HG02840 (cell line): ENCODE results near the gene APBB2.
"Not testable (repeated sequence)": the region's sequence is repeated elsewhere in the genome, so short reads cannot be mapped to it uniquely, and the experiment has no call there.

Experiments used
- ATAC-seq: cut with Tn5 transposase; IDR thresholded peaks from one replicate; pipeline ENCODE4 v1.9.1; 2021; ENCODE audit warnings: mild to moderate bottlenecking, moderate library complexity, moderate number of reproducible peaks; ENCODE audit not compliant: unreplicated experiment, low FRiP score

The APBB2 gene

DNA sequence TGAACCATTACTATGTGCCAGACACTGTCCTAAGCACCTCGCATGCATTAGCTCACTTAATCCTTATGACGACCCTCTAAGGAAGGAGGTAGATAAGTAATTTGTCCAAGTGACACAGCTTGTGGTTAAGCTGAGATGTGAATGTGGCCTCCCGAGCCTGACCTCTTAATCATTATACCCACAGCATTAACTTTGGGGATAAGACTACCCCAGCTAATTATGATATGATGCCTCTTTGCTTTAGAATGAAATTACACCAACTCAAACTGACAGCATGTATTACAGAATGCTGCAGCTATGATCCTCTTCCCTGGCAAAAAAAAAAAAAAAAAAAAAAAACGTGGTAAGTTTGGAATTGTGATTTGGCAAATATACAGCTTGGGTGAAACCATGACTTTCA is 53.5 kb downstream of the APBB2 start:
- ATAC-seq, result no peak

DNA sequence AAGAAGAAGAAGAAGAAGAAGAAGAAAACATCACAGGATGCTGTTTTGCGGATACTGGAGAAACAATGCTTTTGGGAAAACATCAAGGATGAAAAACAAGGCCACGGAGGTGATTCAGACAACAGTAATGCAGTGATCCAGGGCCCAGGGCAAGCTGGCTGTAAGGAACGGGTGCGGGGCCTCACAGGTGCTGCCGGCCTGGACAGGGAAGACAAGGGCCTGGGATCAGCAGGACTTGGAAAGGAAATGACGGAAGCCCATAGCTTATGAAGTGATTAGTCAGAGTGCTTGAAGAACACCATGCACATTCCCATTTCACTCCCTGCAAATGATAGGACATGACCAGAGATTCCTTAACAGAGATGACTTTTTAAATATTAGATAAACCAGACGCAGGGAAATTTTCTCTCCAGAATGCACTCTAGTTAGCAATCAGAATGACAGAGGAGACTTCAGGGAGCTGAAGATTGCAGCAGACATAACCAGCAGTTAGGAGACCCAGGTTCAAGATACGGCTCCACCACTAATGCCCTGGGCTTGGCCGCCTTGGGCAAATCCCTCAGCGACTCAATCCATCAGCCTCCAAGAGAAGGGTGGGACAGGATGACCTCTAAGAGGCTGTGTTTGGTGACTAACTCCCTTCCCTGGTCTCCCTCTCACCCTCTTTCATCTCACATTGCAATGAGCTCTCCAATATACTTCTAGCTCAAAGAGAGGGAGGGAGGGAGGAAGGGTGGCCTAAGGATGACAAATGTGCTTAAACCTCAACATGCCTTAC is 54.1 kb downstream of the APBB2 start:
- ATAC-seq, result no peak

GRCh38 chr4:41158756-41159155 is 55.6 kb downstream of the APBB2 start:
- no peak for ATAC-seq

GRCh38 chr4:41158274-41158673 is 56.1 kb downstream of the APBB2 start:
- ATAC-seq, result no peak

- no peak for ATAC-seq
These were observed 57.3 kb downstream of the APBB2 start for GRCh38 chr4:41157009-41157408.

GRCh38 chr4:41156574-41156973 is 57.8 kb downstream of the APBB2 start:
- no peak for ATAC-seq

GRCh38 chr4:41155194-41155830 is 59.0 kb downstream of the APBB2 start:
- no peak for ATAC-seq

DNA sequence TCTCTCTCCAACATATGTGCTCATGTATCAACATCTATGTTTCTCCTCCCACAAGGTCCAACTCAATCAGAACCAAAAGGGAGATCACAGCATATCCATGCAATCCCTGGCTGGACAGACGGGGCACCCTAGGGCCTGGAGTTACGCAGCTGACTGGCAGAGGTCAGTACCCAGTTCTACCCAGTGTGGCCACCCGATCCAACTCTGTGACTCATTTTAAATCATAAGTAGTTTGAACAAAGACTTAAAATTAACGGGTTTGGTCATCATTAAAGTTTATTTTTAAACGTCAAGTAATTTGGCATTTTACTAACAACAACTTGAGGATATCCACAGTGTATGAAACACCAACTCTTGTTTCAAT is 59.5 kb downstream of the APBB2 start:
- no peak for ATAC-seq

DNA sequence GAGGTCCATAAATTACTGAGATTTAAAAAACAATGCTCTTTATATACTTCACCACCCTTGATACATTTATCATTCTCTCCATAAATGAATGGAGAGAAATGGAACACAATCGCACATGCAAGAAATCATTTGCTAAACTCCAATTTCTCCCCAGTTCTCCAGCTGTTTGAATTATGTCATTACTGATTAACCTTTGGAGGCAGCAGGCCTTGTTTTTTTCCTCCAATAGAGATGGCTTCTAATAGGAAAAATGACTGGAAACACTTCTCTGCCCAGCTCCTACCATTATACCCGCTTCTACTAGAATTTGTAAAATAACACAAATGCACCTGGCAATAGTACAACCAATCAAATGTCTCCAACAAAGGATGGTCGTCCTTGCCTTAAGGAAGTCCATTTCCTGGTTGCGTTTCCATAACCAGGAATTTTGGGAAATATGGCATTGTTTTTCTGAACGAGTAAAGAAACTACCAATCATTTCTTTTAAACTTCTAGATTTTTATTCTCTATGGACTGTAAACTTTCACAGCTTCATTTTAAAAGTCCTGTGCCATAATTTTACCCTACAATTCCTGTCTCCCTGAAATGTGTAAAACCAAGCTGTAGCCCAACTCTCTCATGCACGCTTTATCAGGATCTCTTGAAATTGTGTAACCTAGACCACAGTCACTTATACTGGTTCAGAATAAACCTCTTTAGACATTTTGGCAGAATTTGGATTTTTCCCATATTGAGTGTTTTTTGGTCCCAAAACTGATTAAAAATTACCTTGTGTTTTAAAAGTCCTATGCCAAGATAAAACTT is 60.1 kb downstream of the APBB2 start:
- ATAC-seq, result no peak

DNA sequence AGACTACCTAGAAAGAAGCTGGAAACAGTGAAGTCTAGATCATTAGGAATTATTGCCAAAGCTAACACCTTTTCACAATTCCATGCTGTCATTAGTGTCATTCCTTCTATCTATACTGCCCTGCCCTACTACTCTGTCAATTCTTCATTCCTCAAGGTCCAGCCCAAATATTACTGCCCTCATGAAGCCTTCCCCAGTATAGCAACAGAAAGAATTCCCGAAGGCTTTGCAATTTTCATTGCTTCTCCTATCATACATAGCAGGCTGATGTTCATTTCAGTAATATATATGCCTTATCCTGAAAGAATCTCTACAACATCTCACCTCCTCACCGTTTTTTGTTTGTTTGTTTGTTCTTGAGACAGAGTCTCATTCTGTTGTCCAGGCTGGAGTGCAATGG is 63.9 kb downstream of the APBB2 start:
- ATAC-seq, result no peak

- ATAC-seq, result not testable (repeated sequence)
These were observed 64.8 kb downstream of the APBB2 start for GRCh38 chr4:41149568-41149967.

- no peak for ATAC-seq
These were observed 65.4 kb downstream of the APBB2 start for GRCh38 chr4:41148931-41149330.

GRCh38 chr4:41148292-41148691 is 66.0 kb downstream of the APBB2 start:
- no peak for ATAC-seq

GRCh38 chr4:41147570-41147969 is 66.8 kb downstream of the APBB2 start:
- not testable (repeated sequence) for ATAC-seq

DNA sequence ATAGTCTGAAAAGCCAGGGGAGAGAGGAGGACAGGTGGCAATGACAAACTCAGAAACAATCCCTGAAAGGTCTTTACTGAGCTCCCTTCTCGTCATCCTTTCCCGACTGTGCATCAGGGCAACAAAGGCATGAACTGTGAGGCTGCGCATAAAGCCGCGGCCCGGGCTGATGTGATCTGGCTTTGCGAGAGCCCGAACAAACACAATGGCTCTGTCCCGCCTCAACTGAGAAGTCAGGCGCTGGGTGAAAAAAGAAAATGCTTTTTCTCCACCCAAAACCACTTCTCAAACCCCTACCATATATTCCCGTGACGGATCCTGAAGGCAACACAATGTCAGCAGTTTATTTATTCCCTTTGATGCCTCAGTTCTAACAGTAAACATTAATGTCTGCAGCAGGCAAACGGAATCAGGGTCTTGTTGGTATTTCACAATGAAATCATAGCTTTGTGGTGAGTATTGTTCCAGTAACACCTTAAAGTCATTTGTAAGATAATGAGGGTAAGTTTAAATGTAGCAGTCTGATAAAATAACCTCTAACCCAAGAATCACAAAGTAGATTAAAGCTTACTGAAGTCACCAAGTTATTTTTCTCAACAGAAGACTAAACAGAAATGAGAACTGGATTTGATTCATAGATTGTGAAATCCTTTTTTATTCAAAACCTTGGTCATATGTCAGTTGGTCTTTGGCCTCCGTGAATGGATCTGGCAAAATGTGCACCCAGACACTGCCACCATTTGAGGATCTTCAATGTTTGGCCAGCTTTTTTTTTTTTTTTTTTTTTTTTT is 67.4 kb downstream of the APBB2 start:
- ATAC-seq, result no peak

GRCh38 chr4:41146196-41146595 is 68.1 kb downstream of the APBB2 start:
- no peak for ATAC-seq

- no peak for ATAC-seq
These were observed 68.7 kb downstream of the APBB2 start for GRCh38 chr4:41145571-41146078.

DNA sequence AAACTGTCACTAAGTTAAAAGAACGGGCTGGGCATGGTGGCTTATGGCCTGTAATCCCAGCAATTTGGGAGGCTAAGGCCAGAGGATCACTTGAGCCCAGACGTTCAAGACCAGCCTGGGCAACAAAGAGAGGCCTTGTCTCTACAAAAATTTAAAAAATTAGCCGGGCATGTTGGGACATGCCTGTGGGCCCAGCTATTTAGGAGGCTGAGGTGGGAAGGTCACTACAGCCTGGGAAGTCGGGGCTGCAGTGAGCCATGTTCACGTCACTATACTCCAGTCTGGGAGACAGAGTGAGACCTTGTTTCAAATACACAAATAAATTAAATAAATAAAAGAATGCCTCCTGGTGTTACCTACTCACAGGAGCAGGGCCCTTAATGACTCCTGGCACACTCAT is 69.5 kb downstream of the APBB2 start:
- ATAC-seq, result no peak

GRCh38 chr4:41144040-41144379 is 70.3 kb downstream of the APBB2 start:
- no peak for ATAC-seq

DNA sequence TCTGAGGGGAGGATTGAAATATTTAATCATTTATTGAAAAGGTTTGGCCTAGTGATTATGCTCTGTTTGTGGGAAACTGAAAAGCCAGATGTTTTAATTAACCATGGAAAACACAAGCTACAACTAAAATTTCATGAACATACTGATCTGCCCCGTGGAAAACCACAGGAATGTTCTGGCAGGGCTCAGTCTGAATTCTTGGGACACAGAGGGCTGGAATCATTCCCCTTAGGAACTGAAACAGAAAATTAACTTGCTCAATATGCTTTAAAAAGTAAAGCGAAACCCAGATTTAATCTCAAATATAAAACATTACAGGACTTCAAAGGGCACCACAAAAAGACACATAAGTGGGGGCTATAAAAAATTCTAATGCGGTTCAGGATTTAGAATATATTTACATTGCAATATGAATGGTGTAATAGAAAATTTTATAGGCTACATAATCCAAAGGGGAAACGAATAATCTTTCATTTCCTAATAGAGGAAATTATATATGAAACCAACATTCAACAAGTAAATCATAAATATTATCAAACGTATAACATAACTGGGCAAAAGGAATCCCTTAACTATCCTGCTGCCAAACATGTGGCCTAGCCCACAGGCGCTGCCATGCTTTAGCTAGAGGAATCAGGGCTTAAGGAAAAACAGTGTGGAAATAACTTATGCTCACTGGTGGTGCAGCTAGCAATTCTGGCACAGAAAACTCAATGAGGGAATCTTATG is 70.9 kb downstream of the APBB2 start:
- no peak for ATAC-seq
